Stimulated activated CD4-positive, alpha-beta T cell treated with anti-CD3 and anti-CD28 coated beads, Interleukin-12 subunit alpha, Interleukin-12 subunit beta, amount 100 ng/mL, for 4 hours (primary cell): ENCODE results near the gene BID.
"Not testable (repeated sequence)": the region's sequence is repeated elsewhere in the genome, so short reads cannot be mapped to it uniquely, and the experiment has no call there.

Experiments used
- DNase-seq: peaks from one replicate; pipeline ENCODE4 v3.0.0-alpha.2; 2020

The BID gene

GRCh38 chr22:17698276-17698675 is 76.0 kb downstream of the BID start:
- not testable (repeated sequence) for DNase-seq

- not testable (repeated sequence) for DNase-seq
These were observed 77.1 kb downstream of the BID start for GRCh38 chr22:17697196-17697595.

DNA sequence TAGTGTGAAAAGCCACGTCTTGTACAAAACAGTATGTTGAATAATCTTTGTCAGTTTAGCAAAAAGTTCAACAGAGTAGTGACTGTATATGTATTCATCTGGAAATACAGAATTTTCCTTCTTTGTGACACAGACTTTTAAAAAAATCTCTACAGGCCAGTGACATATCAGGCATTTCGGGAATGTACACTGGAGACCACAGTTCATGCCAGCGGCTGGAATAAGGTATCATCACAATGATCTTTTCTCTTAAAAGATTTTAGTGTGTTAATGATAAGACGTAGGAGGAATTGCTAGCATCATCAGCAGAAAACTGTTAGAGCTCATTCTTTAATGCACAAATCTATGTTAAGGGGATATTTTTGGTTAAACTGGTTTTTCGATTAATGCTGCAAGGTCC is 78.3 kb downstream of the BID start:
- DNase-seq = no peak

- DNase-seq = no peak
These were observed 79.5 kb downstream of the BID start for GRCh38 chr22:17694752-17695151.

GRCh38 chr22:17694193-17694592 is 80.1 kb downstream of the BID start:
- no peak for DNase-seq

DNA sequence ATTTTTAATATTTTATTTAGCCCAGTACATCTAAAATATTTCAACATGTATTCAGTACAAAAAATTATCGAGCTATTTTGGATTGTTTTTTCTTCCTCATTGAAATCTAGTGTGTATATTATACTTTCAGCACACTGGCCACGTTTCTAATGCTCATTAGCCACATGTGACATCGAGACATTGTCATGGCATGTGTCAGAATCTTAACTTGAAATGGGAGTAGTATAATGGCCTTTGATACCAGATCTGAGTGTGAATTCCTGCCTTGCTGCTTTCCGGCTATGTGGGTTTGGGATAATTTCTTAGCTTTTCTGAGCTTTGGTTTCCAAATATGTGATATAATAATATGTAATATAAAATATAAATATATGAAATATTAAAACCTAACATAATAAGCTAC is 81.4 kb downstream of the BID start:
- no peak for DNase-seq

- no peak for DNase-seq
These were observed 90.0 kb downstream of the BID start for GRCh38 chr22:17684245-17684644.
